Central memory CD4-positive, alpha-beta T cell (primary cell): ENCODE results near the gene DOCK9.

Source experiments
- DNase-seq: peaks from one replicate; pipeline ENCODE4 v3.0.0; 2022

The DOCK9 gene

DNA sequence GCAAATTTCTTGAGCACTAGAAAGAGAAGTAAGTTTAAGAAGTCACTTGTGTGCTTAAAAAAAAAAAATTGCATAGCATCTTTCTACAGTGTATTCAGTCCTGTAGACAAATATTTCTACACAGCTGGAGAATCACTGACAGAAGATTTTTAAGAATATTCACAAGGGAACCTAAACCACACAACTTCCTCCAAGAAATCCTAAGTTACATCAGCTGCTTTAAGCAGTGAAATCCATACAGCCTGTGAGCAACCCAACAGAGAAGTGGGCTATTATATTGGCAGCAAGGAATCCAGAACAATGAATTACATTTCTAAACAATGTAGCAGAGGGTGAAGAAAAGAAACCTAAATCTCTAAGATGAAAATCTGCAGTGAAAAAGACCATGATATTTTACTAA lies 1.5 kb downstream of the DOCK9 start:
- DNase-seq: no peak

GRCh38 chr13:98975822-98976261 lies 2.0 kb downstream of the DOCK9 start:
- no peak for DNase-seq

DNA sequence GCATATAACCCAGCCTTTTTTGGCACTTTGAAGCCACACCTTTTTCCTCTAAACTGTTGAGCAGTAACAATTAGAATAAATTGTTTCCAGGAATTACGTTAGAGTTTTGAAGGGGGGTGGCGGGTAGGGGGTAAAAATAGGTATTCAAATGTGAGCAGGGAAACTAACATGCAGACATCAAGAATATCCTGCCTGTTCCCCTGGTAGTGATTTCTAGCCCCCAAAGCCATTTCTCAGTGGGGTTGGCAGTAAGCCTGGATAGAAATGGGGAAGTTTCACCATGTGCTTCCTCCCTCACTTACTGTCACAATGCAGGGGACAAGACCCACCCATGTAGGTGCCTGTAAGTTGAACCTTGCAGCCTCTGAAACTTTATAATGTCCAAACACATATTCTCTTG lies 3.8 kb downstream of the DOCK9 start:
- DNase-seq: no peak

DNA sequence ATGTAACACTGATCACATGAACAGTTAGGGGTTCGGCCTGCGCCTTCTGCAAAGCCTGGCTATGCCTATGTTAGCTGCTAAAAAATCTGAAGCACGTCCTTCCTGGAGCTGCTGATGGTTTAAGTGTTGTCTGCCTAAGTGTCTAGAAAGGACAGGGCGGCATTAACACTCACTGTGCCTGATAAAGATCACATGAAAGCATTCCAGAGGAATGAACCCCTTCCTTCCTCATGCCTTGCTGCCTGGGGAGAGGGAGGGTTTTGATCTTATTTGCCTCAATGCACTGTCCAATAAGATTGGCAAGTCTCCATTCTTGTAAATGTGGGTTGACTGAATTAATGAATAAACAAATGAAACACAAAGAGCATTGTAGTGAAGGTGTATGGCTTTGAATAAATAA lies 5.2 kb downstream of the DOCK9 start:
- no peak for DNase-seq

GRCh38 chr13:98972059-98972458 lies 5.8 kb downstream of the DOCK9 start:
- no peak for DNase-seq

DNA sequence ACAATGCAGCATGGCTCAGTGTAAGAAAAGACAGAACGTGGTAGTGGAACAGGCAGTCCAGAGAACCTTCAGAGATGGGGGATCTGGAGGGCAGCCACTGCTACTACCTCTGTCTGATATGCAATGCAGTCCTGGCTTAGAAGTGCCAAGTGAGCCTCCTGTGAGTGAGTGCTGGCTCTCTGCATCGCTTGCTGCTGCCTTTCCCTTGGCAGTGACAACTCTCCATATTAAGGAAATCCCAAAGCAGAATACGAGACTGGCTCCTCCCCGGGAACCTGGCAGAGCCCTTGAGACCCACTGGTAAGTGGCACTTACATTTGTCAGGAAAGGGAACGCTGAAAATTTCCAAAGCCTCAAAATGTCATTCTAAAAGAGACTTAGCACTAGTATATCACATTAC lies 7.5 kb downstream of the DOCK9 start:
- no peak for DNase-seq

GRCh38 chr13:98967491-98967890 lies 10.4 kb downstream of the DOCK9 start:
- DNase-seq: no peak

- no peak for DNase-seq
Measured at GRCh38 chr13:98966019-98966418, 11.8 kb downstream of the DOCK9 start.

DNA sequence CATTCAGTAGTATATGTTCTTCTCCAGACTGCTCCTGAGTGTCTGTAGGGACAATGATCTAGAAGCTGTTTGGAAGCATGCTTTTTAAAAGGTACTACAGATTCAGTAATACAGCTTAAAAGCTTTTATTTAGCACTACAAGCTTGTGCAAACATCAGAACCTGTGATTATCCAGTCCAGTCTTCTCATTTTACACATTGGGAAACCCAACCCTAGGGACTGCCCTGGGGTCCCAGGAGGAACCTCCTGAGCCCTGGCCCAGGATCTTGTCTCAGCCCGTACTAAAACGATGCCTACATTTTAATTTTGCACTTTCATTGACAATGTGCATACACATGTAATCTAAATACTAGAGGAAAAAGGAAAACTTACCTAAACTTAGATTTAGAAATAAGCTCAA lies 12.5 kb downstream of the DOCK9 start:
- no peak for DNase-seq

DNA sequence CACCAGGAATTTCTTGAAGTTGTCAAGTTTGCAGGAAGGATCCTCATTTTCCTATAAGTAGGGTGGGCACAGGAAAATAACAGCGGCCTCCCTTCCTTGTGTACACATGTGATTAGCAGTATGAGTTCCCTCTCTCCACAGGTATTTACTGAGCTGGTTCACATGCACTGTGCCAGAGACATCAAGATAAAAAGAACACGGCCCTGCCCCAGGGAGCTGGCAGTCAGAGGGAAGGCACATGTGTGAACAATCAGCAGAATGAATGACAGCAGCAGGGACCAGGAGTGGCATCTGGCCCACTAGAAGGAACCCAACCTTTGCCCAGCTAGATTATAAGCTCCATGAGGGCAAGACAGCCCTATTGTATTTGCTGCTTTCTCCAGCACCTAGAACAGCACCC lies 13.9 kb downstream of the DOCK9 start:
- no peak for DNase-seq

DNA sequence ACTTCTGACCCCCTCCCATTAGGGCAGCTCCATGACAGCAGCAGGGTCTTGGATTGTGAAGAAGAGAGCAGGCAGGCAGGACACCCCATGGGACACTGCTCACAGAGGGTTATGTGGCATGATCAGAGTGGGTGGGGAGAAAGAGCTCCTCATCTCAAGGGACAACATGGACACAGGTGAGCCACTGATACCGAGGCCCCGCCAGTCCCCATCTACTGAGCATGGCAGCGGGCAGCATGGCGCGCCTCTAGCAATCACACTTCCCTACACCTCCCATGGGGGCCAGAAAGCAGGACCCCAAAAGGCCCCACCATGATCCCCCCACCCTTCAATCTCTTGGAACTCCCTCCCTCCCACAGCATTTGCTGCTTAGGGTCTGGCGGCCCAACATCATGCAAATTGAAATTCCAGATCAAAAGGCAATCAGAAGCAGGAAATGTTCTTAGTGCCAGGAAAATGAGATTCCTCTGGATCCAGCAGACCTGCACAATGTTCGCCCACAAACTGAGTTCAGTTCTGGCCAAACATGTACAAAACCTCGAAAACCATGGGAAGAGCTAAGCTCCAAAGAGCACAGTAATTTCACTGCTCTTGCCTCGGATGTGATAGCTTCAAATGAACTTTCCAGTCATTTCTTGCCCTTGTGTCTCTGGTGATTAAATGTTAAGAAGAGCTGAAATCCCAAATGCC lies 14.8 kb downstream of the DOCK9 start:
- no peak for DNase-seq

DNA sequence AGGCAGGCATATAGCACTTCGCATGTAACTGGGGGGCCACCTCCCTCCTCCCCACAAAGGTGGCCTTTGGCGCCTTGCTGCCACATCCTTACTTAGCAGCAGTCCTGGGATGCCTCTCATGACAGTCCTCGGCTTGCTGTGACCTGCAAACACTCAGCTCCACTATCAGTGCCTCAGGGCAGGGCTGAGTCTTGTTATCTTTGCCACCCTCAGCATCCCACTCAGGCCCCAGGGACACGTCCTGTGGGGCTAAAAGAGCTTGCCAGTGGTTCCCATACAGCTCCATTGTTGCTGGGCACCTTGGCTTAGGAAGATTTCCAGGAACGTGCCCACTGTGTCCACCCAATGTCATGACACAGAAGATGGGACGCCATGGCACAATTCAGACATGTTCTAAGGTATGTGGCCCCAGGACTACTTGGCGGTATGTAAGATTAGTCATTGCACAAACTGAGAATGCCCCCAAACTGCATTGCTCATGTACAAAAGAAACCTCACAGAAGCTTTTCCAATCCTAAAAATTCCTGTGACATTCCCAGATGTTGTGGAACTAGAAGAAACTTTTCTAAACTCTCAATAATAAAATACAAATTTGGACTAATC lies 16.3 kb downstream of the DOCK9 start:
- DNase-seq: no peak

DNA sequence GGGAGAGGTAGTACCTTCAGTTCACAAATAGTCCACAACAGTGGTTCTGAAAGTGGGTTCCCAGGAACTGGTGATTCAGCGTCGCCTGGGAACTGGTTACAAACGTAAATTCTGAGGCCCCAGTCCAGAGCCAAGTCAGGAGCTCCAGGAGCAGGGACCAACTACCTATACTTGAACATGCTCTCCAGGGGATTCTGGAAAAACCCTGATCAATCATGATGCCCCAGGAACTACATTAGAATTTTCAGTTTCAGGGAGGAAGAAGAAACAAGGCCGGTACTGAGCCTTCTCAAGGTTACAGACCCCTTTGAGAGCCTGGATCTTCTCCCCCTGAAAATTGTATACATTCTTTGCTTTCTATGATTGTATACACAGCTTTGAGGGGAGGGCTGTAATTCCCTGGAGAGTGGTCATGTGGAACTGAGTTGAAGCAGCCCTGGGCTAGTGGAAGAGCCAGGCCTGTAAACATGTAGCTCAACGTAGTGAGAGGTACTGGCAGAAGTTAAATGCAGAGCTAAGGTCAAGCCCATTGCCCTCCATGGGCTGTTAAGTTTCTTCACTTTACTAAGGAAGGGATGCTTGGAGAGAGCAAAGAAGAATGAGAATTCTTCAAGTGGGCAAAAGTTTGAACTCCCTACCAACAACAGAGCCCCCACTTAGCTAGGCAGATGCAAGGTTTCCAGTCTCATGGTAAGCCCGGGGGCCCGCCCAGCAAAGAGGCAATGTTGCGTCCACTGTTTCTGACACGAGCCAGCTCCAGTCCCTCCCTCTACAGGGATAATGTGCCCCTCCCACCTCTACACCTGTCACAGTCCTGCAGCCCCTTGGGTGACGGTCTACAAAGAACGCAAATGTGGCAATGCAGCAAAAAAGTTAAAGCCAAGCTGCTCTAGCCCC lies 17.0 kb downstream of the DOCK9 start:
- DNase-seq: no peak

DNA sequence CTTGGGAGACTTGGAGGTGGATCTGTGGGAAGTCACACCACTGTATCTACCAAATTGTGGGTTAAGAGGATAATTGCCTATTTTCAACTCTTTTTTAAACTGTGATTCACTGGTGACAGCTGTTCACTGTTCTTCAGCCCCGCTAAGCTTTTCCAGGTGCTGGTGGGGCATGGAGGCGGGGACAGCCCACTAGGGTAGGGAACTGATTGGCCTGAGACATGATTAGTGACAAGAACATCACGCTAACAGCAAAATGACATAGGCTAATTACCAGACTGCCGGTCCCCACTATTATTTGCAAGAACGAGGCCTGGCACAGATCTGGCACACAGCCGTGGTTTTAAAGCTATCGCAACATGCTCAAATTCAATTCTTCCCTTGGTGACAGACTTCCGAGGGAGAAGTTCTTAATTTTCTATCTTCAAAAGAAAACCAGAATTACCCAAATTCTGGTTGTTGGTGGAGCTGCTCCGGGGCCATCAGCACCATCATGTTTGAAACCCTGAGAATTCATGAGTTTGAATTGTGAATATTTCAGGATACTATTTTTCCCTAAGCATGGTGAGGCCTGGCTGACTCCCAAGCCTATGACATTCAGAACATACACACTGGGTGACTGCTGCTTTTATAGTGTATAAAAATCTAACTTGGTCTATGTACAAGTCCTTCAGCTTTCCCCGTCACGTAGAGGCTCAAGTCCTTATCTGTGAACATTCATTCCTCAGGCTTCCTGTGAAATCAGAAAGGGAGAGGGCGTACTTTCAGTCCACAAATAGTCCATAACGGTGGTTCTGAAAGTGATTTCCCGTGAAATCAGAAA lies 17.9 kb downstream of the DOCK9 start:
- no peak for DNase-seq

- no peak for DNase-seq
Measured at GRCh38 chr13:98959291-98959690, 18.6 kb downstream of the DOCK9 start.

DNA sequence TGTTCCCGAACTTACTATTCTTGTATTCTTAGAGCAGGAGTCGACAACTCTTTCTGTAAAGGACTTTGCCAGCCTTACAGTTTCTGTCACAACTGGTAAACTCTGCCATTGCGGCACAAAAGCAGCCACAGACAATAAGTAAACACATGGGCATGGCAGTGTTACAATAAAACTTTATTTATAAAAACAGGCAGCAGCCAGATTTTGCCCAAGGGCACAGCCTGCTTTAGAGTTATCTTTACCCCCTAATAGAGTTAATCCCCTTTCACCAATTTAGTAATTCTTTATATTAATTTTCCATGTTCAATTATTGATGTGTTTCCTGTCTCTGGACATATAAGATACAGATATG lies 19.4 kb downstream of the DOCK9 start:
- DNase-seq: no peak

DNA sequence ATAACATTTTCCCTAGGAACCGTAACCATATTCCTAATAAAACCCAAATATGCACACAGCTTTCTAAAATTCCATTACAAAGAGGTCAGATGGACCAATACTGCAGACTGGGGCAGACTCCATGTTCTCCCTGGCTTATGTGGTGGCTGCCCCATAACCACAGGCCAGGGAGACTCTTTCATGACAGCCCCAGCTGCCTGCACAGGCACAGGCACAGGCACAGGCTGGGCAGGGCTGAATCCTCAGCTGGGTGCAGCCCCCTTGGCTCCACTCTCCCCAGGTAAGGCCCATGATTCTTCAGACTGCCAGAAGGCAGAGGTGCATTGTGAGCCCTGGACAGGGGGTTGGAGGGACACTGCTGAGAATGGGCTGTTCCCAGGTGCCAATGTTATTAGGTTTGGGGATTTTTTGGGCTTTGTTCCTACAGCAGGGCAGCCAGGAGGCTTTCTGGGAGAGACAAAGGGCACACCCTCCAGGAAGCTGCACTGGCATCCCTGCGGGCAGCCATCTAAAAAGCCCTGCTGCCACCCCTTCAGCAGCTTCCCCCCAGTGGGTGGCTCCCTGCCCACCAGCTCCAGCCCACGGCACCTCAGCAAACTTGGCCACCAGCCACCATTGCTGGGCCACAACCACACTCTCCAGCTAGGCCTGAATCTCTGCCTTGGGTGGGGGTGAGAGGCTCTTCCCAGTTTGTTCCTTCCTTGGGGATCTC lies 20.0 kb downstream of the DOCK9 start:
- DNase-seq: no peak

DNA sequence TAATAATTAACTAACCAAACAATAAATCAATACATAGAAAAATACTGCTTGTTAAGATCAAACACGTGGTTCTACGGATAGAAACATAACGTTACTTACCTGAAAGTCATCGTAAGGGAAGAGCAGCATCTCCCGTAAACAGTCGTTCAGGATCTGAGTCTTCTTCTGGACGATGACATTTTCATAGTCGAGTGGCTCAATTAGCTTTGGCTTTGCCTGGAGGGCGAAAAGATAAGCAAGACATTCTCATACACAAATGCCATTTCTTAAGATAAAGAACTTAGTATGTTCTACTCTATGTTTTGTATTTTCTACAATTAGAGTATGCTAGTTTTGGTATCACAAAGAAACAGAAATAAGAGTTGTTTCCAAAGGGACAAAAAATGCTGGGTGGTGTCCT lies 22.5 kb downstream of the DOCK9 start:
- no peak for DNase-seq

DNA sequence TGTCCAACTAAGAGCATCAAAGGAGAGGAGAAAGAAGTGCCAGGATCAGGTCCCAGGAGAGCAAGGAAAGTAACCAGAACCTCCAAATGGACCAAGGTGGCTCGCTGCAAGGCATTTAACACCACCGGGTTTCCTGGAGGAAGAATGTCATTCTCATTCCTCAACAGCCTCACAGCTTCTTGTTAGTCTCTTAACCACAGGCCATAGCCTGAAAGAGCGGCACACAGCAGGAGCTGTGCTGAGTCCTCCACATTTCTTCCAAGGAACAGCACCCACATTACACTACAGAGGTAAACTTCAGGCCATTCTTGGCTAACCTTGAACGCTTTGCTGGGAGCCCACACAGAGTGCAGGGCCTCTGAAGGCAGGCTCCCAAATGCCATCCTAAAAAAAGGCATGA lies 23.6 kb downstream of the DOCK9 start:
- DNase-seq: no peak

DNA sequence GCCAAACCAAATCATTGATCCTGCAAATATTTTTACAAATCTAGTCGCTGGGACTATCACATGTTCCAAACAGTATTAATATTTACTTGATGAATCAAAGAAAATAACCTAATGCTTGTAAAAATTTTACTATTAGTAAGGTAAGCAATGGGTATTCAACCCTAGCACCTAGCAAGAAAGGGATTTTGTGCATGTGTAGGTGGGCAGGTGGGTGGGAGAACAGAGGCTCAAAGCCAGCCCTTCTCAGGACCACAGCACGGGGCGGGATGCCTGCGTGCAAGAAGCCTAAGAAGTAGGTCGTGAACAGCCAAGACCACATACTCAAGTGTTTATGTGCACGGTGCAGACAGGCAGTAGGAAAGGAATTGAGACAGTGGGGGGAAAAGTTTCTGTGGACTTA lies 26.6 kb downstream of the DOCK9 start:
- no peak for DNase-seq

- no peak for DNase-seq
Measured at GRCh38 chr13:98950705-98951104, 27.2 kb downstream of the DOCK9 start.

- DNase-seq: no peak
Measured at GRCh38 chr13:98947925-98948324, 29.9 kb downstream of the DOCK9 start.
